Measurements from ENCODE around the gene XRCC3.

Gene XRCC3

DNA sequence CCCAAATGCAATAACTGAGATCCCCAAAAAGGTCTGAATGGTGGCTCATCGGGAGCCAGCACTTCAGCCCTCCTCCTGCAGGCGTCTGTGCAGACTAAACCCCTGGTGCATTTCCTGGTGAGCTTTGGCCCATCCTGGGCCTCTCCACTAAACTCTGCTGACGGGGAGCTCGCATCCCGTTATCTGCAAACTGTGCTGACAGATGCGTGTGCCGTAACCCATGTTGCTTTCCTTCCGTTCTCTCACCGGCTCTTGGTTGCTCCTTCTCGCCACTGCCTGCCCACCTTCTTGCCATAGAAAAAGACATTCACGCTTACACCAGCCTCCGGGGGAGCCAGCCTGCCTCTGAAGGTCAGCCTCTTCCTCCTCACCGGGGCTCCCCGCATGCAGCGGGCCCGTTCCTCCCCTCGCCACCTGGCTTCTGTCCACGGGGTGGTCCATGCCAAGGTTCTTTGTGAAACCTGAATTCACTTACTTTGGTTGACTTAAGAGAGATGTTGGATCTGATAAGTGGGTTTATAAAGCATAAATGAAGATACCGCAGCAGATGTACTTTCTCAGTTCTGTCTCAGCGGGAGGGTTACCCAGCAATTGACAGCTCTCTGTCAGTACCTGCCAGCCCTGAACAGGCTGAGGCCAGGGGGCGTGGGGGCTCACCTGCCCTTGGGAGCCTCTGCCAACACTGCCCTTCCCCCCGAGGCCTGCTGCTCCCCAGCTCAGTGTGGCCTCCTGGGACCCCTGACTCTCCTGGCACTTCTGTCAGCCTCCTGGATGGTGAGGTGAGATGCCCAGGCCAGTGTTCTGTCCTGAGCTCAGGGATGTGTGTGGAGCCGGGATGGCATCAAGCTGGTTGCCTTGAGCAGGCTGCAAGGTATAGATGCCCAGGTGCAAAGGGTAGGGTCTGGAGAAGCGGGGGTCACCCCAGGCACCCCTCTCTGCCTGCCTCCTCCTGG, 14.5 kb upstream of the XRCC3 start:
- peak in 1 of 42 donors; percentile 1 for DNase-seq
- intact Hi-C loops (cut with DNase I): no loop called here

DNA sequence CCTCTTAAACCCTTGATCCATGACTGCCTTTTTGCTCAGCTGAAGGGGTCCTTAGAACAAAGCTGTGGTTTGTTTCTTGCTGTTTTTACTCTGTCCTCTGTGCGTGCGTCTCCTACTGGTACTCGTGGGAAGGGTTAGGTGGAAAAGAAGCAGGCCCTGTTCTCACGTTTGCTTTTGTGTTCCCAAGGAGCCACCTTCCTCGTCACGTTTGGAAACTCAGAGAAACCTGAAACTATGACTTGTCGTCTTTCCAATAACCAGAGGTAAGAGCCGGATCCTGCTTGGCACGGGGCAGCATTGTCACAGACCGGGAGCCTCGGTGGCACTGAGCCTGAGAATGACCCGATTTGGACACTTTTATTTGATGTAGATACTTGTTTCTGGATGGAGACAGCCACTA, 13.5 kb upstream of the XRCC3 start:
- intact Hi-C loops (cut with DNase I): no loop called here

DNA sequence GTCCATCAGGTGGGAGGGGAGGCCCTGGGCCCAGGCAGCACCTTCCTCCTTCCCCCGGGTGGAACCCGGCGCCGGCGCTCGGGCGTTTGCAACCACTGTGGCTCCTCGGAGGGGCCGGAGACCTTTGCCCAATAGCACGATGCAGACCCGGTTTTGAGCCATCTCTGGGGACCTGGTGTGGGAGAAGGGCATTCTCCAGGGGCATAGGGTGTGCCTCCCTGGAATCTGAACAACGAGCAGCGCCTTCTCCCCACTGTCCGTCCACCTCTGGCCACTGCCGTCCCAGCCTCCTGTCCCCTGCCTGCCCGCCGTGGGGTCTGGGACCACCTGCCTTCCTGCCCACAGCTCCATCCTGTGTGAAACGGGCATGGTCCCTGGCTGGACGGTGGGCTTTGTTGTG, 12.9 kb upstream of the XRCC3 start:
- intact Hi-C loops (cut with DNase I): no loop called here
- no peak for DNase-seq

More for the DNA sequence above, 13.5 kb upstream of the XRCC3 start:
- DNase-seq: no peak

DNA sequence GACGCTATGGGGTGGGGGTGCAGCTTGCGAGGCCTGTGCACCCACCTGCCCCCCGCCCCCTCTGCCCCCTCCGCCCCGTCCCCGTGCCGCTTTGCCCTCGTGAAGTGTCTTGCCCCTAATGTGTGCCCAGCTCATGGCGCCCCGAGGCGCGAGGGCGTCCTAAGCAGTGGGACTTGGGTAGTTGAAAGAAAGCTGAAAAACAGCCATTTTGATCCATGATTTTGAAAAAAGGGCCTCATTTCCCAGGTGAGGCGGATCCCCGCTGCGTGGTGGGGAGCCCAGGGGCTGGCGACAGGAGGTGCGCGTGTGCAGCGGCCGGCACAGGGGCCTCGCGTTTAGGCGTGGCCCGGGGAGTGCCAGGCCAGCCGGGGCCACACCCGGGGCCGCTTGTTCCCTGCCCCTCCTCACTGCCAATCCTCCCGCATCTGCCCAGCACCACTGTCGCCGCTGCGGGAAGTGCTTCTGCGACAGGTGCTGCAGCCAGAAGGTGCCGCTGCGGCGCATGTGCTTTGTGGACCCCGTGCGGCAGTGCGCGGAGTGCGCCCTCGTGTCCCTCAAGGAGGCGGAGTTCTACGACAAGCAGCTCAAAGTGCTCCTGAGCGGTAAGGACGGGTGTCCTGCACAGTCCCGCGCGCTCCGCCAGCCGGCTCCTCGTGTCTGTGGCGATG, 12.2 kb upstream of the XRCC3 start:
- intact Hi-C loops (cut with DNase I): no loop called here

DNA sequence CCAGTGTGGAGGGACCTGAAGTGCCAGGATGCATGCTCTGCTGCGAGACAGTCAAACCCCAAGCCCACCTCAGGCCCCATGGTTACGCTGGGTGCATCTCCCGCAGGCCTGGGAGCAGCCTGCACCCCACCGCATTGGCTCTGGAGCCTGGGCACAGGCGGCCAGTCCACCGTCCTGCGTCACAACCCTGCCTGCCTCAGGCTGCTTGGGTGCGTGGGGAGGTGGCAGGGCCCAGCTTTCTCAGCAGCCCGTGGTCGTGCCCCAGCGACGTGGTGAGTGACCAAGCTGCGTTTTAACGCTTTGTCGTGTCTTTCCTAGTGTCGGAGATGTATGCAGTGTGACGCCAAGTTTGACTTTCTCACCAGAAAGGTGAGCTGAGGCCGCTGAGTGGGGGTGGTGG, 11.2 kb upstream of the XRCC3 start:
- no peak for DNase-seq
- intact Hi-C loops (cut with DNase I): no loop called here

More for the DNA sequence above, 12.2 kb upstream of the XRCC3 start:
- peak in 33 of 42 donors; percentile 34 to 80 (median 66) for DNase-seq

DNA sequence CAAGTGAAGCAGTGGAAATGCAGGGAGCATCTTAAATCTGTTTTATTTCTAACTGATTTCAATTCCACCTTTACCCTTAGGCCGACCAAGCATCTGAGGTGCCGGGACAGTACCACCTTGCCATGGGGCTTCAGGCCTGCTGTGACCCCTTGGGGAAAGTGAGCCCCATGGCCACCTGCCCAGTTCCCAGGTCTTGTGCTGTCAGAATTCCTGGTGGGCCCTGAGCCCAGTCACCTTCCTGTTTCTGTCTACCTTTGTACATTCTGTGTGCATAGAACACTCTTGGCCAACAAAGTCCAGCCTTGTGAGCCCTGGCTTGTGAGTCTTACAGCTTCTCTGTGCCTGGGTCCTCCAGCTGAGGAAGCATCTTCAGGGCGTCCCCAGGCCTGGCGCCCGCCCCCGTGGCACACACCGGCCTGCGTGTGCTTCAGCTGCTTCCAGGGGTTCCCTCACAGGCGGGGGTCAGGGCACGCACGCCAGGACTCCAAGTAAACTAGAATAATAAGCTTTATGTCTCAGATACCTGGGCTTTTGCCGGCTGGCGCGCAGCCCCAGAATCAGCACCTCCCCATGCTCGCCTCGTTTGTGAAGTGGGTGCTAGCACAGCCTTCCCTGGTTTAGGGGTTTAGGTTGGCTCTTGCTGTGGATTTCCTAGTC, 10.6 kb upstream of the XRCC3 start:
- intact Hi-C loops (cut with DNase I): no loop called here
- no peak for DNase-seq

DNA sequence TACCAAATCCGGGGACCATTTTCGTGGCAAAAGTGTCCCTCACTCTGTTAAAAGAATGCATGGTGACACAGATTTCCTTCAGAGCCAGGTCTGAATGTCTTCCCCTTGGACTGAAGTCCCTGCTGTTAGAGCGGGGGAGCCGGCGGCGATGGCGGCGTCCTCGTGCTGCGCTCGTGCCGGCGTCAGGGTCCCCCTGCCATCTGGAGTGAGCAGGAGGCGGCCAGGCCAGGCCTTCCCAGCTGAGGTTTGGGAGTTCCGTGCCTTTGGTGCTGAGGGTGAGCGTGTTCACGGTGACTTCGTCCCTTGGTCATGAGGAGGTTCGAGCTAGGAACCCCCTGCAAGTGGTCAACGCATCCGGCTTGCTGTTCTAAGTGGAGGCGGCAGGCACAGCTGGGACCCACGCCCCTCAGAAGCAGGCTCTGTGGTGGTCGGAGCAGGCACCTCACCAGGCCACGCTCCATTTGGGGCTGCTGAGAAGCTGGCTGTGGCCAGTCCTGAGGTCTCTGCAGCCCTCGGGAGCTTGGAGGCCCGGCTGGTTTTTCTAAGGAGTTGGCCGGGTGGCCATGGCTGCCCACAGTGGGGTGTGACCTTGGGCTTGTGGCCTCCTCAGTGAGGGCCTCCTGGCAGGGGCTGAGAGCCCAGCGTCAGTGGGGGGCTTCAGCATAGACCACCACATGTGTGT, 9.9 kb upstream of the XRCC3 start:
- no peak for DNase-seq
- intact Hi-C loops (cut with DNase I): no loop called here

DNA sequence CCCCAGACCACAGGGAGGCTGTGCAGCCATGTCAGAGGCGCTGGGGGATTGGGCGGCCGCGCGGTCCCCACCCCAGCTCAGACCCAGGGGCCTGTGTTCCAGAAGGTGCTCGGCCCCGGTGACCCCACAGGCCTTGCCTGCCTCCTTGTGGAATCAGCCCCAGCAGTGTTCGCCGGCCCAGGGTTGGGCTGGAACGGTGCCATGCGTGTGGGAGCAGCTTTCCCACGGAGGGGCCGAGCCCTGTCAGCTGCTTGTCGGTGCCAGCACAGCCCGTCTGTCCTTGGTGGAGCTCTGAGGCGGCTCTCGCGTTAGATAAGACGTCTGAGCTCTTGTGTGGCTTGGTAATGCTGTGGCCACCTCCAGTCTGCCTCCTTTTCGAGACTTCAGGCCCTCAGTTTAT, 8.9 kb upstream of the XRCC3 start:
- peak in 34 of 42 donors; percentile 45 to 81 (median 62) for DNase-seq
- intact Hi-C loops (cut with DNase I): no loop called here

DNA sequence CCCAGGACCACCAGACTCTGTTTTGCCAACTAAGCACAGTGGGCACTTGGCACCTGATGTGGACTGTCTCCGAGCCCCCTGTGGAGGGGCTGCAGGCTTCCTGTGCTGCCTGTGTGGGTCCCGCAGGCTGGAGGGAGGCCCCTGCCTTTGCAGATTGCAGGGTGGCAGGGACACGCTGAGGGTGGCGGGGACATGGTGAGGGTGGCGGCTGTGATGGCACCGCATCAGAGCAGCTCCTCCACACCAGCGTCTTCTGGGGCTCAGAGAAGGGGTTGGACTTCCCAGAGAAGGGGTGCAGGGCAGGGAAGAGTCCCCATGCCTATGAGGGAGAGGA, 8.5 kb upstream of the XRCC3 start:
- intact Hi-C loops (cut with DNase I): no loop called here
- DNase-seq: no peak

DNA sequence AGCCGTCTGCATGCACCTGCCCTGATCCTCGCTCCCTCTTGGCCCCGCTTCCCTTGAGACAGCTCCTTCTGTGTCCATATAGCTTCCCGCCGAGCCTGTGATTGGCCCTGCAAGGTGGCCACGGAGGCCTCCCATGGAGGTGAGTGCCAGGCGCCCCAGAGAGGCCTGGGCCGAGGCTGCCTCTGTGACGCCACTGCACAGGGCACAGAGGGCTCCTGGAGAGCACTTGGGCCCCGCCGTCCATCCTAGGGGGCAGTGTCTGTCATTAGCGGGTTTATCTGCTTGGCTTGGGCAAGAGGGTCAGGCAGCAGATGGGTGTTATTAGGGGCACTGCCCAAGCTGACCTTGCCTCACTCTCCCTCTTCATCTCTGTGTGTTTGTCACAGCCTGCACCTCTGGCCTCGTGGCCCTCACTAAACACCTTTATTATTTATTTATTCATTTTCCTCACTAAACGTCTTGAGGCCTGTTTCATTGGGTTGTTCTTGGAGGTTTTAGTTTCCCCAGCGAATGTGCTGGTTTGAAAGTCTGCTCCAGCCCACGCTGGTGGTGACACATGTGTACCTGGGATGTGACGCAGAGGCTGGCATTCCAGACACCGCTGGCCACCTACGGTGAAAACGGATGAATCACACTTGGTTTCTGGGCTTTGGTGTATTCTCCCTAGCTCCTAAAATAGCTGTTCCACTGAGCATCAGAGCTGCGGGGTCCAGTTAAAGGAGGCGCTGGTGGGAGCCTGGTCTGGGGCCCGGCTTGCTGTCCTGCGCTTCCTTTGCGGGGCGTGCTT, 6.3 kb upstream of the XRCC3 start:
- peak; percentile 49 to 93 (median 78) for DNase-seq
- intact Hi-C loops (cut with DNase I): no loop called here

DNA sequence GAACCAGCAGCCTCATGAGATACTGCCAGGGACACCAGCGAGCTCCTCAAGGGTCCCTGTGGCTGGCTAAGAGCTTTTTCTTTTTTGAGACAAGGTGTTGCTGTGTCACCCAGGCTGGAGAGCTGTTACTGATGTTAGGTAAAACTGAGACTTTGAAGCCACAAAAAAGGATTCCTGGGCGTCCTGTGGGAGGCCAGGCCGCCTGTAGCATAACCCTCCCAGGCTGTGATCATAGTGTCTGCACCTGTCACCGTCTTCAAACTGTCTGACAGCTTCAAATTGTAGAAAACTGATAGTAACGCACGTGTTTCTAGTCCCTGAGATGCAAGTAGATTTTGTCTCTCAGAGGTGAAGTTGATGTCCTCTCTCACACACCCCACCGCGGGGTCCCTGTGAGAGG, 4.5 kb upstream of the XRCC3 start:
- no peak for DNase-seq
- intact Hi-C loops (cut with DNase I): loop anchor here (10.0 kb wide), 1 partner anchor 145 kb away; no protein-coding TSS in a partner anchor

DNA sequence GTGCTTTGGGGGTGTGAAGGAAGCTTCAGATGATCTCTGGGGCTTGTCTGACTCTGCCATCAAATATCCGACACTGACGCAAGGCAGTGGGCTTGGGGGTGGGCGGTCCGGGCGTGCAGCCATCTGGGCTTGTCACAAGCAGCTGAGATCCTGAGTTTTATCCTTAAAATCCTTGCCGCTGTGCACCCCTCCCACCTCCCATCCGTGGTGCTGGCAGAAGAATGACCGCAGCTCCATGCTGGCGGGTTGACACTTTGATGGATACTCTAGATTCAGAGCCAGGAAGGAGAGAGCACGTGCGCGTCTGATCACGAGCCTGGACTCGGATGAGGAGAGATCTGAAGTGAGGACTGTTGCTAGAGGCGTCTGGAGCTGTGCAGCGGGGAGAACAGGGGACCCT, 3.3 kb upstream of the XRCC3 start:
- intact Hi-C loops (cut with DNase I): loop anchor here (10.0 kb wide), 1 partner anchor 144 kb away; no protein-coding TSS in a partner anchor
- no peak for DNase-seq

DNA sequence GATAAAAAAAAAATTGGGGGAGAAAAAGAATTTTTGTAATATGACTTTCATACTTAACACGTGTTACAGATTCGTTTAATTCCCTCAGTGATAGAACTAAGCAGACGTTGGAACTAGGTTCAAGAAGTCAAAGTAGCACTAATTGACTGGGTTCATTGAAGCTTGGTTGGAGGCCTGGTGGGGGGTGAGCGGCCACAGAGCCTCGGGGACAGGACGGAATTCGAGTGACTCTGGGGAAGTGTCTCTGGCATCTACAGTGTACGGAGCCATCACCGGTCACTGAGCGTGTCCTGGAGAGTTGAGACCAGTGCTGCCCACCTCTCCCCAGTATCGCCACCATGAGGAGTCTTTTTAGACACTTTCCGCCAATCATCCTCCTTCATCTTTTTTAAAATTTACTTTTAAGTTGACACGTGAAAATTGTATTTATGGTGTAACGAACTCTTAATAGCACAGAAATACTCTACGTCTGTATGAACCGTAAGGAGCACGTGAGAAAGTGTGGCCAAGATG, 1.7 kb upstream of the XRCC3 start:
- intact Hi-C loops (cut with DNase I): loop anchor here (10.0 kb wide), 1 partner anchor 142 kb away; no protein-coding TSS in a partner anchor
- no peak for DNase-seq

DNA sequence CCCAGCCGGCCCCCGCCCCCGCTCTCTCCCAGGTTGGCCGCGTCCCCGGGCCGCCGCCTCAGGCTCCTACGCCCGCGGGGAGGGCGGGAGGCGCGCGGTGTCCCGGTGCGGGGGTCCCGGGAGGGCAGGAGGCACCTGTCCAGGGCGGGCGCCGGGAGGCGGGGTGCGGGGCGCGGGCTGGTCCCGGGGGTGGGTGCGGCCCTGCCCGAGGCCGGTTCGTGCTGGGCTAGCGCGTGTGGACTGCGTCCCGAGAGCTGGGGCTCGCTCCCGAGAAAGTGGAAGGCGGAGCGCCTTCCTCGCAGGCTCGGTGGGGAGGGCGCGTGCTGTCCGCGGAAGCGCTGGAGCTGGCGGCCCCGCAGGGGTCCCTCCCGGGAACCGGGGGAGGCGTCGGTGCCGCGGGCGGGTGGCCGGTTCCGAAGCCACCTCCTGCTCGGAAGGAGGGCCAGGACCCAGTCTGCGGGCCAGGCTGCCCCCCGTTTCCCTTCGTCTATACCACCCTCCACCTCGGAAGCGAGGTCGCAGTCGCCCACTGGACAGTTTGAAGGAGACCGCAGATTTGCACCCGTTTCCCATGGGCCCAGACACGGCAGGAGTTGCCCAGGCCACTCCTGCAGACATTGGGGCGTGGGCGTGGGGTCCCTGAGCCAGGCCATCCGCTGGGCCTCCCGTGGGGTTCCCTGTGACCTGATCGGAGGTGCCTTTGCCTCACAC, 995 bp upstream of the XRCC3 start:
- peak in 7 of 42 donors; percentile 21 to 60 (median 45) for DNase-seq
- intact Hi-C loops (cut with DNase I): loop anchor here (10.0 kb wide), 1 partner anchor 141 kb away; no protein-coding TSS in a partner anchor

DNA sequence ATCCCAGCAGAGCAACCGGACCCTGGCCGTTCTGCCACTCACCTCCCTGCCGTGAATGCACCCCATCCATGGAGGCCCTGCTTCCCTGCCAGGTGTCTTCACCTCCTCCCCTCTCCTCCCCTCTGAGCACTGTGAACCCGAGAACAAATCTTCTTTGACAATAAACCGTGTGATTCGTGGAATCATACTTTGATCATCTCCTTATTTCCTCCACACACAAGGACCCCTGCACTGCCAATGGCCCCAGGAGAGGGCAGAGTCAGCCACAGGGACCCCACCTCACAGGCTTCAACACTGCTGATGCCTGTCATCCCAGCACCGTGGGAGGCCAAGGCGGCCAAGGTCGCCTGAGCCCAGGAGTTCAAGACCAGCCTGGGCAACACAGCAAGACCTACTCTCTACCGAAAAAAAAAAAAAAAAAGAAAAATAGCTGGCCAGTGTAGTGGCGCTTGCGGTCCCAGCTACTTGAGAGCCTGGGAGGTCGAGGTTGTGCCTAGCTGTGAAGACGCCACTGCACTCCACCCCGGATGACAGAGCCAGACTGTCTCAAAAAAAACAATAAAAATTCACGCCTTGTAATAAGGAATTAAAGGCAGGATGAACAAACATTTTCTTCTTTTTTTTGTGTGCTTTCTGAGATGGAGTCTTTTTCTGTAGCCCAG, 1.1 kb downstream of the XRCC3 start:
- DNase-seq: no peak
- intact Hi-C loops (cut with DNase I): loop anchor here (10.0 kb wide), 1 partner anchor 139 kb away; no protein-coding TSS in a partner anchor

DNA sequence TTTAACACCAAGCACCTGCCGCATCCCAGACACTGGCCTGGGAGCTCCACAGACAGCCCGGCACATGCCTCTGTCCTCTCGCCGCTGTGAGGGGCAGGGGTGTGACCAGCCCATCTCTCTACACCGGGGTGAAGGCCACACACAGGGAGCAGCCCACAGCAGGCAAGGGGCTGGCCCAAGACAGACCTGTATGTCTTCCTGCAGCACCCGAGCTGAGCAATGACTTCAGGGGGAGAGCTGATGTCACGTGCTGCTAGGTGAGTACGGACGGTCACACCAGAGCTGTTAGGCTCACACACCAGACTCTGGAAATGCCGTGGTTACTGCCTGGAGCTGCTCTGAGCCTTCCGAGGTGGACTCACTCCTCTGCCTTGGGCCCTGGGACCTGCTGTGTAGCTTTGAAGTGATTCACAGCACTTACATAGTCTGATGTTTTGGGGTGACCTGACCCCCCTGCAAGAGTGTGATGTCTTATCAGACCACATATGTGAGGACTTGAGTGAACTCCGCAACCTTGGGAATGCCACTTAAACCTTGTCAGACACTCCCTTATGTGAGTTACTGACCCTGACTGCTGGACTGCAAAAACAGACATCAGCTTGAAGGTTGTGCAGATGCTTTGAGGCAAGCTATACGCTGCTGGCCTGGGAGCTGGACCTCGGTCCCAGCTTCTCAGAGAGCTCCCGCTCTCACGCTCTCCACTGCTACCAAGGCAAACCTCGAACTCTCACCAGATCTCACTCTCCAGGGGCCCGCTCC, 1.8 kb downstream of the XRCC3 start:
- DNase-seq: no peak
- intact Hi-C loops (cut with DNase I): loop anchor here (10.0 kb wide), 1 partner anchor 139 kb away; no protein-coding TSS in a partner anchor

Data from head of caudate nucleus (tissue), 42 donors.